ENCODE measurements around the gene RPL15. TPM values are rescaled to one million over a fixed set of nuclear protein-coding genes. Genes with fewer than 3 reads are reported as not detected.

Gene RPL15
- total and polyA plus RNA-seq, 2 donors (not counting 1 experiment from before 2014, with no cell fraction given): 2,177 to 5,195 TPM

- TF ChIP-seq EZH2 (IDR thresholded peaks at IDR 0.05; ENCODE audit: borderline replicate concordance, insufficient read depth, low read depth, low read length, poor library complexity, severe bottlenecking) (no peak), CTCF (IDR thresholded peaks at IDR 0.05) (no peak)
- Histone ChIP-seq H4K20me1 (ENCODE audit: control insufficient read depth, insufficient read depth, low read length, poor library complexity, severe bottlenecking) (peaks cover 65% of the 10 kb centered on the region), H3K9me3 (ENCODE audit: control extremely low read depth in 1 of 3, control insufficient read depth in 2 of 3, insufficient read depth in 1 of 3, low read length in 2 of 3) (no peaks in the 10 kb centered on the region), H3K36me3 (replicated peaks in 1 of 2; ENCODE audit: control extremely low read depth in 1 of 2, control insufficient read depth in 1 of 2, extremely low read depth in 1 of 2, insufficient read depth in 2 of 2, low read length in 1 of 2) (peaks cover 0 to 50% of the 10 kb centered on the region in 2 experiments), H3K9ac (ENCODE audit: low read length) (no peak overlapping the region), H3K4me3 (ENCODE audit: control extremely low read depth in 1 of 5, extremely low read depth in 1 of 5, insufficient read depth in 1 of 5, low read depth in 2 of 5, low read length in 4 of 5) (no peak overlapping the region), H3K27me3 (replicated peaks in 1 of 4; ENCODE audit: control extremely low read depth in 1 of 4, control insufficient read depth in 3 of 4, insufficient read depth in 4 of 4, low read length in 3 of 4) (no peaks in the 10 kb centered on the region), H2AFZ (ENCODE audit: insufficient read depth, low read depth, low read length, poor library complexity, severe bottlenecking) (no peak overlapping the region), H3K79me2 (ENCODE audit: control insufficient read depth, insufficient read depth, low read length) (peaks cover 27% of the 10 kb centered on the region), H3K4me2 (replicated peaks; ENCODE audit: low read depth, low read length, poor library complexity, severe bottlenecking) (no peak overlapping the region), H3K4me1 (ENCODE audit: control insufficient read depth in 2 of 2, insufficient read depth in 2 of 2, low read length in 2 of 2) (no peaks in the 10 kb centered on the region), H3K27ac (ENCODE audit: low read length in 2 of 2) (no peak overlapping the region)
- Mint-ChIP-seq H3K27ac (no peak overlapping the region), H3K9me3 (ENCODE audit: insufficient read depth) (no peaks in the 10 kb centered on the region), H3K27me3 (no peaks in the 10 kb centered on the region), H3K4me1 (peaks cover 2% of the 10 kb centered on the region), H3K4me3 (no peak overlapping the region)
- ChIA-PET POLR2A (no interaction called here), CTCF (interaction anchor here (0.7 to 1.0 kb wide), 2 partner anchors 8 to 73 kb away, joined by 4 read pairs; no protein-coding TSS in a partner anchor)
- DNase-seq: no peak
- 100% methylated on average over 4 of the region's 5 CpGs for WGBS (ENCODE audit: insufficient coverage)
- no peak for ATAC-seq (ENCODE audit: low read depth)
- intact Hi-C loops (cut with micrococcal nuclease): no loop called here
These were observed 45.0 kb downstream of the RPL15 start for GRCh38 chr3:23961913-23962312.

GRCh38 chr3:23964537-23965235 lies 47.8 kb downstream of the RPL15 start:
- Histone ChIP-seq H3K9ac (ENCODE audit: low read length) (no peak overlapping the region), H3K4me1 (ENCODE audit: control insufficient read depth in 2 of 2, insufficient read depth in 2 of 2, low read length in 2 of 2) (no peaks in the 10 kb centered on the region), H3K79me2 (ENCODE audit: control insufficient read depth, insufficient read depth, low read length) (peaks cover 19% of the 10 kb centered on the region), H3K27ac (ENCODE audit: low read length in 2 of 2) (no peak overlapping the region), H3K4me3 (ENCODE audit: control extremely low read depth in 1 of 5, extremely low read depth in 1 of 5, insufficient read depth in 1 of 5, low read depth in 2 of 5, low read length in 4 of 5) (no peak overlapping the region), H3K4me2 (replicated peaks; ENCODE audit: low read depth, low read length, poor library complexity, severe bottlenecking) (no peak overlapping the region), H3K36me3 (replicated peaks in 1 of 2; ENCODE audit: control extremely low read depth in 1 of 2, control insufficient read depth in 1 of 2, extremely low read depth in 1 of 2, insufficient read depth in 2 of 2, low read length in 1 of 2) (peaks cover 0 to 54% of the 10 kb centered on the region in 2 experiments), H4K20me1 (ENCODE audit: control insufficient read depth, insufficient read depth, low read length, poor library complexity, severe bottlenecking) (peaks cover 49% of the 10 kb centered on the region), H3K27me3 (replicated peaks in 1 of 4; ENCODE audit: control extremely low read depth in 1 of 4, control insufficient read depth in 3 of 4, insufficient read depth in 4 of 4, low read length in 3 of 4) (no peaks in the 10 kb centered on the region), H2AFZ (ENCODE audit: insufficient read depth, low read depth, low read length, poor library complexity, severe bottlenecking) (no peak overlapping the region), H3K9me3 (ENCODE audit: control extremely low read depth in 1 of 3, control insufficient read depth in 2 of 3, insufficient read depth in 1 of 3, low read length in 2 of 3) (no peaks in the 10 kb centered on the region)
- TF ChIP-seq CTCF (IDR thresholded peaks at IDR 0.05) (no peak), EZH2 (IDR thresholded peaks at IDR 0.05; ENCODE audit: borderline replicate concordance, insufficient read depth, low read depth, low read length, poor library complexity, severe bottlenecking) (no peak)
- DNase-seq: no peak
- H3K4me3 Mint-ChIP-seq: no peak overlapping the region
- ChIA-PET CTCF (interaction anchor here (0.7 to 1.2 kb wide), 2 partner anchors 9 to 553 kb away, joined by 3 to 4 read pairs; no protein-coding TSS in a partner anchor), POLR2A (interaction anchor here (0.7 kb wide), 3 partner anchors 19 to 479 kb away, joined by 3 to 13 read pairs (median 4); no protein-coding TSS in a partner anchor)
- no peaks in the 10 kb centered on the region for H3K27me3 Mint-ChIP-seq
- ATAC-seq (ENCODE audit: low read depth): no peak
- H3K9me3 Mint-ChIP-seq (ENCODE audit: insufficient read depth): no peaks in the 10 kb centered on the region
- H3K27ac Mint-ChIP-seq: no peak overlapping the region
- intact Hi-C loops (cut with micrococcal nuclease): no loop called here
- WGBS (ENCODE audit: insufficient coverage): no CpG with 5 or more reads among the region's 3 CpGs
- H3K4me1 Mint-ChIP-seq: no peaks in the 10 kb centered on the region
